HUDEP-2 (cell line): ENCODE data around the gene MEG3.
"Not testable (repeated sequence)": the region's sequence is repeated elsewhere in the genome, so short reads cannot be mapped to it uniquely, and the experiment has no call there.

Source experiments
- DNase-seq, 76 experiments: peaks; one replicate each; lab custom pipeline; 2025; ENCODE audit not compliant: unreplicated experiment in 76 of 76; lab: John Stamatoyannopoulos, UW

MEG3 gene

GRCh38 chr14:100788517-100788916 lies 37.4 kb upstream of the MEG3 start:
- DNase-seq: no peak

GRCh38 chr14:100788942-100789341 lies 37.0 kb upstream of the MEG3 start:
- DNase-seq: no peak

- DNase-seq: no peak
These were observed 36.2 kb upstream of the MEG3 start for GRCh38 chr14:100789460-100790417.

- DNase-seq: peak in 2 of 76 experiments; percentile 4 to 24
These were observed 35.2 kb upstream of the MEG3 start for GRCh38 chr14:100790502-100791347.

- DNase-seq: no peak
These were observed 34.6 kb upstream of the MEG3 start for GRCh38 chr14:100791348-100791735.

- DNase-seq: no peak
These were observed 33.9 kb upstream of the MEG3 start for GRCh38 chr14:100791995-100792394.

GRCh38 chr14:100796946-100797345 lies 29.0 kb upstream of the MEG3 start:
- DNase-seq: no peak

GRCh38 chr14:100800041-100800440 lies 25.9 kb upstream of the MEG3 start:
- no peak for DNase-seq

- DNase-seq: not testable (repeated sequence)
These were observed 24.5 kb upstream of the MEG3 start for GRCh38 chr14:100801433-100801832.

GRCh38 chr14:100802179-100802578 lies 23.7 kb upstream of the MEG3 start:
- DNase-seq: no peak

GRCh38 chr14:100802766-100803165 lies 23.2 kb upstream of the MEG3 start:
- no peak for DNase-seq

GRCh38 chr14:100803226-100803625 lies 22.7 kb upstream of the MEG3 start:
- no peak for DNase-seq

- no peak for DNase-seq
These were observed 22.2 kb upstream of the MEG3 start for GRCh38 chr14:100803676-100804075.

- DNase-seq: no peak
These were observed 21.8 kb upstream of the MEG3 start for GRCh38 chr14:100804138-100804537.

GRCh38 chr14:100804558-100805309 lies 21.2 kb upstream of the MEG3 start:
- no peak for DNase-seq

GRCh38 chr14:100806386-100806785 lies 19.5 kb upstream of the MEG3 start:
- no peak for DNase-seq

GRCh38 chr14:100807496-100807895 lies 18.4 kb upstream of the MEG3 start:
- DNase-seq: no peak

GRCh38 chr14:100807979-100808734 lies 17.8 kb upstream of the MEG3 start:
- DNase-seq: no peak

- no peak for DNase-seq
These were observed 15.5 kb upstream of the MEG3 start for GRCh38 chr14:100810435-100810834.

- DNase-seq: no peak
These were observed 15.0 kb upstream of the MEG3 start for GRCh38 chr14:100810861-100811461.
